ENCODE results near the gene ZSCAN10. TPM values are rescaled to one million over a fixed set of nuclear protein-coding genes. Genes with fewer than 3 reads are reported as not detected.

The ZSCAN10 gene
- total and polyA plus RNA-seq, 2 donors (not counting 3 experiments of a cell fraction or from before 2014, with no cell fraction given) = not detected

DNA sequence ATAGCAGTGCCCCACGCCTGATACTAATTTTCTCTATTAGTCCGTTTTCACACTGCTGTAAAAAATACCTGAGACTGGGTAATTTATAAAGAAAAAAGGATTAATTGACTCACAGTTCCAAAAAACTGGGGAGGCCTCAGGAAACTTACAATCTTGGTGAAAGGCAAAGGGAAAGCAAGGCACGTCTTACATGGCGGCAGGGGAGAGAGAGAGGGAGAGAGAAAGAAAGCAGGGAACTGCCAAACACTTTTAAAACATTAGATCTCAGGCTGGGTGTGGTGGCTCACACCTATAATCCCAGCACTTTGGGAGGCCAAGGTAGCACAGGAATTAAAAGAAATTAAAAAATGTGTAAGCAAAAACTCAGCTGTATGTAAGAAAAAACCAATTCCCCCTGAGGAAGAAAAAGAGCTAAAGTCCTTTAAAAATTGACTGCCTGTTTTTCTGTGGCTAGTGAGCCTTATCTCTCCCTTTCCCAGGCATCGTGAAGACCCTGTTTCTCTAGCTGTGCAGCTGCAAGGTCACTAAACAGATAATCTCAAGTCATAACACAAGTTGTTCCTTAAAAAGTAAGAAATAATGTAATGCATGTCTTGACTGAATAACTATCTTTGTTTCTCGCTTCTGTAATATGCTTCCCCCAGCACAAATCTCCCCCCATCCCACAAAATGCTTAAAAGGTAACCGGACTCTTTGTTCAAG is 14.0 kb downstream of the ZSCAN10 start:
- intact Hi-C loops (cut with micrococcal nuclease) = no loop called here

More for the DNA sequence above, 14.0 kb downstream of the ZSCAN10 start:
- H3K79me2 ChIP-seq (ENCODE audit: control insufficient read depth, insufficient read depth, low read length) = no peaks in the 10 kb centered on the region
- H2AFZ ChIP-seq (ENCODE audit: low read depth, low read length) = no peak overlapping the region
- DNase-seq (ENCODE audit: low read depth, low spot score) = no peak
- no peak for TF ChIP-seq JUN (IDR thresholded peaks at IDR 0.05; ENCODE audit: borderline replicate concordance, insufficient read depth, insufficient read length, low read depth)
- no peak for TF ChIP-seq POLR2AphosphoS5 (IDR thresholded peaks at IDR 0.05; ENCODE audit: insufficient read depth, low read depth, low read length)
- TF ChIP-seq GATA2 (IDR thresholded peaks at IDR 0.05; ENCODE audit: insufficient read depth, insufficient read length, low read depth, low read length) = no peak
- no peak for TF ChIP-seq MYC (IDR thresholded peaks at IDR 0.05; ENCODE audit: low read depth, low read length)
- no peak for TF ChIP-seq EZH2 (IDR thresholded peaks at IDR 0.05; ENCODE audit: borderline replicate concordance, low read depth, low read length, severe bottlenecking)
- no peak for TF ChIP-seq POLR2A (IDR thresholded peaks at IDR 0.05; ENCODE audit: low read depth, low read length)
- no peak for TF ChIP-seq FOS (IDR thresholded peaks at IDR 0.05; ENCODE audit: borderline replicate concordance, insufficient read depth, low read length)
- TF ChIP-seq, protein P1, sequence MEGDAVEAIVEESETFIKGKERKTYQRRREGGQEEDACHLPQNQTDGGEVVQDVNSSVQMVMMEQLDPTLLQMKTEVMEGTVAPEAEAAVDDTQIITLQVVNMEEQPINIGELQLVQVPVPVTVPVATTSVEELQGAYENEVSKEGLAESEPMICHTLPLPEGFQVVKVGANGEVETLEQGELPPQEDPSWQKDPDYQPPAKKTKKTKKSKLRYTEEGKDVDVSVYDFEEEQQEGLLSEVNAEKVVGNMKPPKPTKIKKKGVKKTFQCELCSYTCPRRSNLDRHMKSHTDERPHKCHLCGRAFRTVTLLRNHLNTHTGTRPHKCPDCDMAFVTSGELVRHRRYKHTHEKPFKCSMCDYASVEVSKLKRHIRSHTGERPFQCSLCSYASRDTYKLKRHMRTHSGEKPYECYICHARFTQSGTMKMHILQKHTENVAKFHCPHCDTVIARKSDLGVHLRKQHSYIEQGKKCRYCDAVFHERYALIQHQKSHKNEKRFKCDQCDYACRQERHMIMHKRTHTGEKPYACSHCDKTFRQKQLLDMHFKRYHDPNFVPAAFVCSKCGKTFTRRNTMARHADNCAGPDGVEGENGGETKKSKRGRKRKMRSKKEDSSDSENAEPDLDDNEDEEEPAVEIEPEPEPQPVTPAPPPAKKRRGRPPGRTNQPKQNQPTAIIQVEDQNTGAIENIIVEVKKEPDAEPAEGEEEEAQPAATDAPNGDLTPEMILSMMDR (IDR thresholded peaks at IDR 0.05; ENCODE audit: extremely low read depth in 1 of 2, insufficient read depth in 1 of 2, low read depth in 1 of 2, low read length in 2 of 2) = no peak
- TF ChIP-seq, protein P2, sequence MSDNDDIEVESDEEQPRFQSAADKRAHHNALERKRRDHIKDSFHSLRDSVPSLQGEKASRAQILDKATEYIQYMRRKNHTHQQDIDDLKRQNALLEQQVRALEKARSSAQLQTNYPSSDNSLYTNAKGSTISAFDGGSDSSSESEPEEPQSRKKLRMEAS (IDR thresholded peaks at IDR 0.05; ENCODE audit: insufficient read depth, insufficient read length) = no peak
- H4K20me1 ChIP-seq (replicated peaks; ENCODE audit: control insufficient read depth, extremely low read depth, insufficient read depth, low read length) = no peaks in the 10 kb centered on the region
- no peak overlapping the region for H3K27ac ChIP-seq (ENCODE audit: insufficient read depth, low read depth, low read length)
- no peak for FAIRE-seq
- peaks cover 25% of the 10 kb centered on the region for H3K4me1 ChIP-seq (ENCODE audit: control insufficient read depth, extremely low read depth, insufficient read depth, low read length)
- no peaks in the 10 kb centered on the region for H3K27me3 ChIP-seq (ENCODE audit: control insufficient read depth in 2 of 2, insufficient read depth in 2 of 2, low read length in 2 of 2)
- dilution Hi-C loops (cut with MboI; ENCODE audit: extremely low pct_ligation_motif_present, low sequenced_read_pairs) = no loop called here
- no peak overlapping the region for H3K9ac ChIP-seq (replicated peaks; ENCODE audit: extremely low read depth, insufficient read depth, low read length)
- H3K4me2 ChIP-seq (ENCODE audit: insufficient read depth, low read length) = no peak overlapping the region
- H3K9me1 ChIP-seq (replicated peaks; ENCODE audit: control insufficient read depth, extremely low read depth, insufficient read depth, low read length) = no peaks in the 10 kb centered on the region
- no peaks in the 10 kb centered on the region for H3K9me3 ChIP-seq (replicated peaks; ENCODE audit: control insufficient read depth, insufficient read depth, low read length)
- H3K4me3 ChIP-seq (replicated peaks in 1 of 3; ENCODE audit: insufficient read depth in 1 of 3, low read depth in 1 of 3, low read length in 3 of 3) = no peak overlapping the region
- ChIA-PET CTCF (no interaction called here), POLR2A (no interaction called here)
- no peaks in the 10 kb centered on the region for H3K36me3 ChIP-seq (ENCODE audit: control insufficient read depth in 2 of 2, extremely low read depth in 1 of 2, insufficient read depth in 2 of 2, low read length in 2 of 2)
- no TSS peak for BruUV-seq (replicated peaks)
